Activated CD4-positive, alpha-beta T cell treated with anti-CD3 and anti-CD28 coated beads, Interleukin-2, amount 10 ng/mL, durations not matched to agents 24 days and 14 days (primary cell): ENCODE data around the gene GALNT1. TPM values are rescaled to one million over a fixed set of nuclear protein-coding genes. Genes with fewer than 3 reads are reported as not detected.

ENCODE experiments used
- DNase-seq: peaks from one replicate; pipeline ENCODE4 v3.0.0; 2022
- H3K27ac Mint-ChIP-seq: one replicate; pipeline ENCODE4 v1.8.0; 2022; ENCODE audit warnings: mild to moderate bottlenecking, mixed read lengths
- H3K27me3 Mint-ChIP-seq: one replicate; pipeline ENCODE4 v1.8.0; 2022; ENCODE audit warnings: mixed read lengths
- H3K36me3 Mint-ChIP-seq: one replicate; pipeline ENCODE4 v1.8.0; 2022; ENCODE audit warnings: low read depth, mild to moderate bottlenecking, mixed read lengths
- H3K4me1 Mint-ChIP-seq: one replicate; pipeline ENCODE4 v1.8.0; 2021; ENCODE audit warnings: mixed read lengths
- H3K4me3 Mint-ChIP-seq: one replicate; pipeline ENCODE4 v1.8.0; 2022; ENCODE audit warnings: mild to moderate bottlenecking, moderate library complexity, mixed read lengths
- H3K9me3 Mint-ChIP-seq: one replicate; pipeline ENCODE4 v1.8.0; 2021; ENCODE audit warnings: mixed read lengths
- intact Hi-C: fragments of 100-400 bp; cut with micrococcal nuclease; formaldehyde crosslinking; loops from one replicate; pipeline ENCODE4 v1.15.1; 2023
- total RNA-seq: library from RNA; stranded (reverse); gene quantifications from 2 replicates; pipeline ENCODE4 v1.2.3, GENCODE V29; 2022

Gene GALNT1
- total RNA-seq, 1 donor from 2014 or later: 47.0 TPM

GRCh38 chr18:35616074-35616473 is 34.5 kb downstream of the GALNT1 start:
- Mint-ChIP-seq H3K27ac (no peak overlapping the region), H3K9me3 (no peaks in the 10 kb centered on the region), H3K36me3 (no peaks in the 10 kb centered on the region), H3K27me3 (no peaks in the 10 kb centered on the region), H3K4me1 (peaks cover 2% of the 10 kb centered on the region), H3K4me3 (no peak overlapping the region)
- no peak for DNase-seq
- intact Hi-C loops: loop anchor here (1.0 to 10.0 kb wide), 8 partner anchors 8 to 751 kb away; partner anchors contain the start of genes INO80C, MAPRE2 and RMP24

GRCh38 chr18:35616664-35617423 is 35.3 kb downstream of the GALNT1 start:
- H3K4me3 Mint-ChIP-seq: no peak overlapping the region
- peaks cover 2% of the 10 kb centered on the region for H3K4me1 Mint-ChIP-seq
- H3K9me3 Mint-ChIP-seq: no peaks in the 10 kb centered on the region
- H3K27ac Mint-ChIP-seq: no peak overlapping the region
- peak; percentile 85 for DNase-seq
- H3K27me3 Mint-ChIP-seq: no peaks in the 10 kb centered on the region
- no peaks in the 10 kb centered on the region for H3K36me3 Mint-ChIP-seq
- intact Hi-C loops: loop anchor here (1.0 to 10.0 kb wide), 10 partner anchors 7 to 752 kb away; partner anchors contain the start of genes INO80C, MAPRE2 and RMP24

- no peak for DNase-seq
- Mint-ChIP-seq H3K36me3 (no peaks in the 10 kb centered on the region), H3K27ac (no peak overlapping the region), H3K27me3 (no peaks in the 10 kb centered on the region), H3K4me1 (peaks cover 5% of the 10 kb centered on the region), H3K9me3 (no peaks in the 10 kb centered on the region), H3K4me3 (no peak overlapping the region)
- intact Hi-C loops: loop anchor here (1.0 to 10.0 kb wide), 8 partner anchors 41 to 753 kb away; partner anchors contain the start of genes INO80C, MAPRE2 and RMP24
Measured at GRCh38 chr18:35617865-35618264, 36.3 kb downstream of the GALNT1 start.

GRCh38 chr18:35618289-35618688 is 36.7 kb downstream of the GALNT1 start:
- H3K27ac Mint-ChIP-seq: no peak overlapping the region
- intact Hi-C loops: loop anchor here (5.0 to 10.0 kb wide), 4 partner anchors 211 to 753 kb away; partner anchors contain the start of genes MAPRE2 and RMP24

GRCh38 chr18:35618696-35619095 is 37.2 kb downstream of the GALNT1 start:
- no peak for DNase-seq
- no peaks in the 10 kb centered on the region for H3K9me3 Mint-ChIP-seq
- H3K27ac Mint-ChIP-seq: no peak overlapping the region
- peaks cover 11% of the 10 kb centered on the region for H3K4me1 Mint-ChIP-seq
- H3K27me3 Mint-ChIP-seq: no peaks in the 10 kb centered on the region
- no peaks in the 10 kb centered on the region for H3K36me3 Mint-ChIP-seq
- intact Hi-C loops: loop anchor here (5.0 to 10.0 kb wide), 4 partner anchors 211 to 754 kb away; partner anchors contain the start of genes MAPRE2 and RMP24
- no peak overlapping the region for H3K4me3 Mint-ChIP-seq

More at GRCh38 chr18:35618289-35618688, 36.7 kb downstream of the GALNT1 start:
- Mint-ChIP-seq H3K9me3 (no peaks in the 10 kb centered on the region), H3K27me3 (no peaks in the 10 kb centered on the region), H3K4me1 (peaks cover 8% of the 10 kb centered on the region), H3K36me3 (no peaks in the 10 kb centered on the region), H3K4me3 (no peak overlapping the region)
- DNase-seq: no peak

GRCh38 chr18:35619464-35619863 is 37.9 kb downstream of the GALNT1 start:
- Mint-ChIP-seq H3K4me1 (peaks cover 16% of the 10 kb centered on the region), H3K36me3 (no peaks in the 10 kb centered on the region), H3K27ac (no peak overlapping the region), H3K4me3 (no peak overlapping the region), H3K27me3 (no peaks in the 10 kb centered on the region), H3K9me3 (no peaks in the 10 kb centered on the region)
- intact Hi-C loops: loop anchor here (5.0 to 10.0 kb wide), 4 partner anchors 212 to 755 kb away; partner anchors contain the start of genes MAPRE2 and RMP24
- no peak for DNase-seq

- Mint-ChIP-seq H3K27ac (no peak overlapping the region), H3K36me3 (no peaks in the 10 kb centered on the region), H3K4me3 (no peak overlapping the region), H3K9me3 (no peaks in the 10 kb centered on the region), H3K27me3 (no peaks in the 10 kb centered on the region), H3K4me1 (peaks cover 16% of the 10 kb centered on the region)
- DNase-seq: no peak
- intact Hi-C loops: loop anchor here (5.0 to 10.0 kb wide), 4 partner anchors 213 to 755 kb away; partner anchors contain the start of genes MAPRE2 and RMP24
Measured at GRCh38 chr18:35619941-35620340, 38.4 kb downstream of the GALNT1 start.

- no peak overlapping the region for H3K4me3 Mint-ChIP-seq
- intact Hi-C loops: no loop called here
- peaks cover under 1% of the 10 kb centered on the region for H3K9me3 Mint-ChIP-seq
- H3K4me1 Mint-ChIP-seq: peaks cover 15% of the 10 kb centered on the region
- no peaks in the 10 kb centered on the region for H3K36me3 Mint-ChIP-seq
- H3K27ac Mint-ChIP-seq: no peak overlapping the region
- H3K27me3 Mint-ChIP-seq: no peaks in the 10 kb centered on the region
- DNase-seq: no peak
Measured at GRCh38 chr18:35620765-35621164, 39.2 kb downstream of the GALNT1 start.

- H3K9me3 Mint-ChIP-seq: peaks cover 8% of the 10 kb centered on the region
- no peak for DNase-seq
- H3K4me3 Mint-ChIP-seq: peak overlapping the region; percentile 20
- H3K36me3 Mint-ChIP-seq: peaks cover 3% of the 10 kb centered on the region
- intact Hi-C loops: no loop called here
- peak overlapping the region; percentile 63 for H3K27ac Mint-ChIP-seq
- peaks cover 15% of the 10 kb centered on the region for H3K4me1 Mint-ChIP-seq
- no peaks in the 10 kb centered on the region for H3K27me3 Mint-ChIP-seq
Measured at GRCh38 chr18:35623255-35623654, 41.7 kb downstream of the GALNT1 start.

- H3K27me3 Mint-ChIP-seq: no peaks in the 10 kb centered on the region
- DNase-seq: peak; percentile 63
- peaks cover 8% of the 10 kb centered on the region for H3K36me3 Mint-ChIP-seq
- H3K27ac Mint-ChIP-seq: peak overlapping the region; percentile 21
- intact Hi-C loops: loop anchor here (1.0 to 2.0 kb wide), 2 partner anchors 8 to 15 kb away; no protein-coding TSS in a partner anchor
- peaks cover 14% of the 10 kb centered on the region for H3K9me3 Mint-ChIP-seq
- peaks cover 15% of the 10 kb centered on the region for H3K4me1 Mint-ChIP-seq
- peak overlapping the region; percentile 20 for H3K4me3 Mint-ChIP-seq
Measured at GRCh38 chr18:35624146-35624545, 42.6 kb downstream of the GALNT1 start.

GRCh38 chr18:35625232-35625631 is 43.7 kb downstream of the GALNT1 start:
- DNase-seq: no peak
- peaks cover 15% of the 10 kb centered on the region for H3K4me1 Mint-ChIP-seq
- peaks cover 10% of the 10 kb centered on the region for H3K36me3 Mint-ChIP-seq
- no peak overlapping the region for H3K27ac Mint-ChIP-seq
- intact Hi-C loops: loop anchor here (2.0 kb wide), 1 partner anchor 16 kb away; no protein-coding TSS in a partner anchor
- H3K4me3 Mint-ChIP-seq: no peak overlapping the region
- no peaks in the 10 kb centered on the region for H3K27me3 Mint-ChIP-seq
- H3K9me3 Mint-ChIP-seq: peaks cover 17% of the 10 kb centered on the region

GRCh38 chr18:35633761-35634160 is 52.2 kb downstream of the GALNT1 start:
- no peaks in the 10 kb centered on the region for H3K4me1 Mint-ChIP-seq
- DNase-seq: no peak
- no peak overlapping the region for H3K4me3 Mint-ChIP-seq
- H3K27me3 Mint-ChIP-seq: no peaks in the 10 kb centered on the region
- H3K9me3 Mint-ChIP-seq: peaks cover 14% of the 10 kb centered on the region
- H3K27ac Mint-ChIP-seq: no peak overlapping the region
- peaks cover 5% of the 10 kb centered on the region for H3K36me3 Mint-ChIP-seq
- intact Hi-C loops: no loop called here

- Mint-ChIP-seq H3K36me3 (peaks cover 4% of the 10 kb centered on the region), H3K4me1 (no peaks in the 10 kb centered on the region), H3K27ac (no peak overlapping the region), H3K27me3 (no peaks in the 10 kb centered on the region), H3K9me3 (peaks cover 9% of the 10 kb centered on the region), H3K4me3 (no peak overlapping the region)
- no peak for DNase-seq
- intact Hi-C loops: no loop called here
Measured at GRCh38 chr18:35634323-35634722, 52.8 kb downstream of the GALNT1 start.

- no peak for DNase-seq
- H3K36me3 Mint-ChIP-seq: peaks cover 2% of the 10 kb centered on the region
- H3K27ac Mint-ChIP-seq: no peak overlapping the region
- intact Hi-C loops: no loop called here
- no peaks in the 10 kb centered on the region for H3K4me1 Mint-ChIP-seq
- no peaks in the 10 kb centered on the region for H3K27me3 Mint-ChIP-seq
- H3K9me3 Mint-ChIP-seq: peaks cover 8% of the 10 kb centered on the region
- no peak overlapping the region for H3K4me3 Mint-ChIP-seq
Measured at GRCh38 chr18:35635170-35635569, 53.6 kb downstream of the GALNT1 start.
